Thyroid gland (tissue), 4 donors: ENCODE measurements around the gene SH3GL1. TPM values are rescaled to one million over a fixed set of nuclear protein-coding genes. Genes with fewer than 3 reads are reported as not detected.

ENCODE experiments used
- DNase-seq, 2 donors: peaks; one replicate each; pipeline ENCODE4 v3.0.0-alpha.2; 2019
- H3K27ac ChIP-seq, 3 donors: fragments of 200-600 bp; sonication (generic); 1 replicate in 2 of 3; 2 replicates in 1 of 3; pipeline ENCODE4 v1.5.1; 2016 to 2019; ENCODE audit warnings: mild to moderate bottlenecking in 1 of 3, moderate library complexity in 1 of 3
- H3K27me3 ChIP-seq: fragments of 200-600 bp; sonication (generic); one replicate; pipeline ENCODE4 v1.5.1; 2019
- H3K36me3 ChIP-seq, 2 donors: fragments of 200-600 bp; sonication (generic); one replicate each; pipeline ENCODE4 v1.5.1; 2016 to 2019
- H3K4me1 ChIP-seq, 2 donors: fragments of 200-600 bp; sonication (generic); one replicate each; pipeline ENCODE4 v1.5.1; 2017 to 2019
- H3K4me3 ChIP-seq, 3 donors: fragments of 200-600 bp; sonication (generic); replicated peaks in 1 of 3; 1 replicate in 2 of 3; 2 replicates in 1 of 3; pipeline ENCODE4 v1.5.1; 2016; ENCODE audit warnings: mild to moderate bottlenecking in 1 of 3
- H3K9me3 ChIP-seq: fragments of 200-600 bp; sonication (generic); one replicate; pipeline ENCODE4 v1.5.1; 2017
- POLR2A ChIP-seq, 2 donors: fragments of 450-650 bp; IDR thresholded peaks; one replicate each; pipeline ENCODE4 v1.6.1; 2017; ENCODE audit warnings: antibody characterized with exemption in 2 of 2, mild to moderate bottlenecking in 2 of 2, moderate library complexity in 1 of 2
- WGBS, 2 donors: methylation state at CpG; one replicate each; pipeline ENCODE4 v1.1.5; 2017; 5-methylcytosine and 5-hydroxymethylcytosine counted together
- intact Hi-C: fragments of 100-400 bp; cut with DNase I; formaldehyde crosslinking; loops from one replicate; pipeline ENCODE4 v1.15.1; 2023
- total RNA-seq, 4 donors: library from RNA; depleted of rRNA; stranded (reverse); fragments of >200 nt; gene quantifications; one replicate each; pipeline ENCODE4 v1.2.3, GENCODE V29; 2016
- TF ChIP-seq, protein P1 (sequence below), 6 experiments: fragments of 200-600 bp in 3 of 6; fragments of 450-650 bp in 3 of 6; sonication (generic) in 3 of 6; IDR thresholded peaks; one replicate each; pipeline ENCODE4 v1.5.1; 2016 to 2019; ENCODE audit warnings: antibody characterized with exemption in 6 of 6, mild to moderate bottlenecking in 2 of 6, inconsistent platforms in 1 of 6, moderate library complexity in 1 of 6

Gene SH3GL1
- total RNA-seq, 4 donors from 2014 or later, result 33.1 to 42.4 (median 36.7) TPM

DNA sequence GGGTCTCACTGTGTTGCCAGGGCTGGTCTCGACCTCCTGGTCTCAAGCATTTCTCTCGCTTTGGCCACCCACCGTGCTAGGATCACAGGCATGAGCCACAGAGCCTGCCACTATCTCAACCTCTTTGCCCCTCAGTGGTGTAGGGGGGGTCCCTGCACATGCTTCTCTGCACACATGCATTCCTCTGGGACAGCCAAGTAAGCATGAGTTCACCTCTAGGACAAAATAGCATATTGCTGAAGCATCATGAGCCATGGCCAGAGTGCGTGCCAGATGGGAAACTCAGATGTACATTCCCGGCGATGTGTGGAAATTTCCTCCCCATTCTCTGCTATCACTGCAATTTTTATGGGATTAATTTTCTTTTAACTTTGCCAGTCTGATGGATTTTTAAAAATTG lies 25.2 kb upstream of the SH3GL1 start:
- WGBS, 2 donors, result 98% methylated on average over 6 of the region's 6 CpGs
- TF ChIP-seq, protein P1, sequence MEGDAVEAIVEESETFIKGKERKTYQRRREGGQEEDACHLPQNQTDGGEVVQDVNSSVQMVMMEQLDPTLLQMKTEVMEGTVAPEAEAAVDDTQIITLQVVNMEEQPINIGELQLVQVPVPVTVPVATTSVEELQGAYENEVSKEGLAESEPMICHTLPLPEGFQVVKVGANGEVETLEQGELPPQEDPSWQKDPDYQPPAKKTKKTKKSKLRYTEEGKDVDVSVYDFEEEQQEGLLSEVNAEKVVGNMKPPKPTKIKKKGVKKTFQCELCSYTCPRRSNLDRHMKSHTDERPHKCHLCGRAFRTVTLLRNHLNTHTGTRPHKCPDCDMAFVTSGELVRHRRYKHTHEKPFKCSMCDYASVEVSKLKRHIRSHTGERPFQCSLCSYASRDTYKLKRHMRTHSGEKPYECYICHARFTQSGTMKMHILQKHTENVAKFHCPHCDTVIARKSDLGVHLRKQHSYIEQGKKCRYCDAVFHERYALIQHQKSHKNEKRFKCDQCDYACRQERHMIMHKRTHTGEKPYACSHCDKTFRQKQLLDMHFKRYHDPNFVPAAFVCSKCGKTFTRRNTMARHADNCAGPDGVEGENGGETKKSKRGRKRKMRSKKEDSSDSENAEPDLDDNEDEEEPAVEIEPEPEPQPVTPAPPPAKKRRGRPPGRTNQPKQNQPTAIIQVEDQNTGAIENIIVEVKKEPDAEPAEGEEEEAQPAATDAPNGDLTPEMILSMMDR (IDR thresholded peaks at IDR 0.05), result no peak
- no peak for TF ChIP-seq POLR2A (IDR thresholded peaks at IDR 0.05)
- no peaks in the 10 kb centered on the region for H3K9me3 ChIP-seq
- no peak overlapping the region for H3K27ac ChIP-seq
- no peak overlapping the region for H3K4me3 ChIP-seq
- intact Hi-C loops, result no loop called here
- no peaks in the 10 kb centered on the region for H3K4me1 ChIP-seq
- no peaks in the 10 kb centered on the region for H3K27me3 ChIP-seq
- no peaks in the 10 kb centered on the region for H3K36me3 ChIP-seq
- DNase-seq, result no peak

DNA sequence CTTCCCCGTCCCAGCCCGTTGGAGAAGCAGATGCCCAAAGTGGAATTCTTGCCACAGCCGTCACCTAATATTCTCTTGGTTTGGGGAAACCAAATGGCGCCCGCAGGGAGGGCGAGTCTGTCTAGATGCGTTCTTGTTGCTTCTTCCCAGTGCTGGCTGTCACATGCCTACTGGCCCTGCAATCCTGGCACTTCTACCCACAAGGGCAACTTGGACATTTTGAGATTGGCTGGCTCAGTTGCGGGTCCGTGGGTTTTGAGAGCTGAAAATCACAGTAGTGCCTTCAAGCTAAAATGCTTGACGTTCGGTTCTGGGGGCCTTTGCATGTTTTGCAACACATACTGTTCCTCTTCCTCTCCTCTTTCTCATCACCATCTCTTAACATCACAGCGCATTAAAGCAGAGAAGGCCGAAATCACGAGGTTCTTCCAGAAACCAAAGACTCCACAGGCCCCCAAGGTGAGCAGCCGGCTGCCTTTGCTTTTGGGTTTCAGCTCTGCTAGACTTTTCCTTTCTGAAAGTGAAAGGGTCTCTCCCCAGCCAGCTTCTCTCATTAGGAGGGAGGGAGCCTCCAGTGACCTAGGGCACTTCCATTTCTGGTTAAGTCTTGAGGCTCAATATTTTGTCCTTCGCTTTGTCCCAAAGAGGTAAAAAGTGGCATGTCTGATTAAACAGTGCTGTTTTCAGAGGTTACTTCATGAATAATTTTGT lies 23.2 kb upstream of the SH3GL1 start:
- no peak for TF ChIP-seq POLR2A (IDR thresholded peaks at IDR 0.05)
- TF ChIP-seq, protein P1 (IDR thresholded peaks at IDR 0.05), result no peak
- intact Hi-C loops, result no loop called here
- Histone ChIP-seq H3K4me3 (no peak overlapping the region), H3K9me3 (no peaks in the 10 kb centered on the region), H3K4me1 (no peaks in the 10 kb centered on the region), H3K36me3 (no peaks in the 10 kb centered on the region), H3K27me3 (no peaks in the 10 kb centered on the region), H3K27ac (no peak overlapping the region)
- 87 to 93% methylated on average over 16 of the region's 16 CpGs for WGBS, 2 donors
- no peak for DNase-seq

DNA sequence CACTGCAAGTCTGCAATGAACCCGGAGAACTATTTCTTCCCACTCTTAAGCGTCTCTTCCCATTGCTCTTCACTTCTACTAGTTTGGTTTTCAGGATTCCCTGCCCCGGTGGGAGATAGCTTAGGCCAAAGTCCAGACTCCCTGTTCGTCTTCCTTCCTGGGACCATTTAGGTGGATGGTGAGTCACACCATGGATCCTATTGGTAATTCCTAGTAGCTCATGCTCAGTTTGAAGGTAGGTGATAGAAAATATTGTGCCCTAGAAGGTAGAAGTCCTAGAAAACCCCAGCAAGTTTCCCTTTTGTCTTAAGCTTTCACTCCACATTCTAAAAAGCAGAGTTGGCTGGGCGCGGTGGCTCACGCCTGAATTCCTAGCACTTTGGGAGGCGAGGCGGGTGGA lies 15.9 kb upstream of the SH3GL1 start:
- Histone ChIP-seq H3K27ac (no peak overlapping the region), H3K9me3 (no peaks in the 10 kb centered on the region), H3K4me1 (no peaks in the 10 kb centered on the region), H3K27me3 (no peaks in the 10 kb centered on the region), H3K36me3 (no peaks in the 10 kb centered on the region), H3K4me3 (no peak overlapping the region)
- TF ChIP-seq POLR2A (IDR thresholded peaks at IDR 0.05), result no peak
- TF ChIP-seq, protein P1 (IDR thresholded peaks at IDR 0.05), result no peak
- no peak for DNase-seq
- intact Hi-C loops, result no loop called here
- WGBS, 2 donors, result 95 to 97% methylated on average over 9 of the region's 9 CpGs

DNA sequence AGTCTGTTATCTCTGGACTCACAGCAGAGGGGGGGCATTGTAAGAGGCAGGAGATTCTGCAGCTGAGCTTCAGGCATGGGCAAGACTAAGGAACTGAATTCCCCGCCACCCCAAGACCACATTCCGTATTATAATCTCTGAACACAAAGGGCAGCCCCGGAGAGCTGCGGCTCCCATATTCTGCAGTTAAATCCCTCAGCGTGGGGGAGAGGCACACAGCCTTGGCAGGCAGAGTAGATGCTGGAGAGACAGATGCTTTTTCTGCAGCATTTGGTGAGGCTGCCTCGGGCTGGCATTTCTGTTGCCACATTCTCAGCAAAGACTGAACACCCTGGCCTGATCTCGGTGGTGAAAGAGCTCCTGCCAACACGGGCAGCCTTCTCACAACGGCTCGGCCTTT lies 15.0 kb upstream of the SH3GL1 start:
- no peaks in the 10 kb centered on the region for H3K9me3 ChIP-seq
- no peaks in the 10 kb centered on the region for H3K36me3 ChIP-seq
- WGBS, 2 donors, result 67 to 86% methylated on average over 4 to 10 of the region's 10 CpGs
- intact Hi-C loops, result no loop called here
- DNase-seq, result no peak
- H3K27ac ChIP-seq, result no peak overlapping the region
- TF ChIP-seq POLR2A (IDR thresholded peaks at IDR 0.05), result no peak
- TF ChIP-seq, protein P1 (IDR thresholded peaks at IDR 0.05), result no peak
- no peak overlapping the region for H3K4me3 ChIP-seq
- no peaks in the 10 kb centered on the region for H3K27me3 ChIP-seq
- H3K4me1 ChIP-seq, result no peaks in the 10 kb centered on the region

DNA sequence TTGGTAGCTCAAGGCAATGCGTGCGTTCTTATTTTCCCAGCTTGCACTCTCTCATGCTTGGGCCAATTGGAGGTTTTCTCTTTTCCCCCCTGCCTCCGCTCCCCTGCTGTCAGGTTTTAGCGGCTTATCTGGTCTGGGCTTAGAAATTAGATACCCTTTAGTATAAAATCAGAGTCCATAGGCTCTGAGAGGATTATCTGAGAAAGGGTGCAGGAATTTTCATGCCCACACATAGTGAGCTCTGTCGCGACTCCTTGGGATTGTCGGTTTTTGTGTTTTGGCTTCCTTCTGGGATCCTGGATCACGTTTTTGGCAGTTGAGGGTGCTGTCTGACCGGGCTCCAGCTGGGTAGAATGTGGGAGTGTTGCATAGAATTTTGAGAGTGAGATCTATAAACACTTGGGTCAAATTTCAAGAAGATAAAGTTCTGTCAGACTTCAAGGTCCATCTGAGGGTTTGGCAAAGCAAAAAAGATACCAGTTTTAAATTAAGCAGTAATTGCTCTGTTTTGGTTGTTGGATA lies 14.5 kb upstream of the SH3GL1 start:
- H3K36me3 ChIP-seq, result no peaks in the 10 kb centered on the region
- H3K27me3 ChIP-seq, result no peaks in the 10 kb centered on the region
- WGBS, 2 donors, result 65 to 68% methylated on average over 9 of the region's 9 CpGs
- no peak overlapping the region for H3K4me3 ChIP-seq
- TF ChIP-seq, protein P1 (IDR thresholded peaks at IDR 0.05), result no peak
- TF ChIP-seq POLR2A (IDR thresholded peaks at IDR 0.05), result no peak
- H3K9me3 ChIP-seq, result no peaks in the 10 kb centered on the region
- no peak overlapping the region for H3K27ac ChIP-seq
- DNase-seq, result no peak
- intact Hi-C loops, result no loop called here
- no peaks in the 10 kb centered on the region for H3K4me1 ChIP-seq
